HG02623 (cell line): ENCODE measurements around the gene TRO.

ENCODE experiments used
- ATAC-seq: cut with Tn5 transposase; IDR thresholded peaks from one replicate; pipeline ENCODE4 v1.9.1; 2021; ENCODE audit warnings: moderate library complexity; ENCODE audit not compliant: unreplicated experiment

Gene TRO

GRCh38 chrX:54950730-54951375, 30.2 kb downstream of the TRO start:
- ATAC-seq, result no peak

GRCh38 chrX:54961750-54962149, 41.1 kb downstream of the TRO start:
- no peak for ATAC-seq

GRCh38 chrX:54964766-54965497, 44.3 kb downstream of the TRO start:
- ATAC-seq, result no peak

DNA sequence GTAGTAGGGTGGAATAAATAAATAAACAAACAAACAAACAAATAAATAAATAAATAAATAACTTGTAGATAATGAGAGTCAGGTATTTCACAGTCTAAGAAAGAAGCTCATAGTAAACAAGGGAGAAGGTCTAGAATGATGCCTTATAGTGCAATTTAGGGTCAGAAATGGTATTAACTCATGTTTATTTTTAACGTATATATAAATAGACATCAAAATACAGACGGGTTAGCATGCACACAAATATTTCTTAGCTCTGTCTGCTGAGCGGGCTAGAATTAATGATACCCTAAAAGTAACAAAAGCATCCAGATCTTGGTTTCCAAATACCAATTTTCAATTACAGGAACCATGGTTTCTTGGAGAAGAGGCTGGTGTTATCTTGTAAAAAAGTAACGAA, 56.8 kb downstream of the TRO start:
- no peak for ATAC-seq

- ATAC-seq, result no peak
Observed at GRCh38 chrX:54978448-54978847, 57.8 kb downstream of the TRO start.

DNA sequence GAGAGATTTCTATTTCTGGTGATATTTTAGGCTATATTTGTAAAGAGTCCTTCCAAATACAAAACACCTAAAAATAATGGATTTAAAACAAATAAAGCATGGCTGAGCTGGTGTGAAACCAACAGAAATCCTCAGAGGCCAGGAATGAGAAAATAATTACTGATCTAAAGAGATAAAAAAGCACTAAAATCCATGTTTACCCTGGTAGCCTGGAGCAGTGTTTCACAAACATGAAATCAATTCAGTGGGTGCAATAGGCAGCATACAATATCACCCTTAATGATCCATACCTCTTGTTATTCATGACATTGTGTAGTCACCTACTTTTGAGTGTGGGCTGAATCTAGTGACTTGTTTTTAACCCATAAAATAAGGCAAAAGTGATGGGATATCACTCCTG, 58.8 kb downstream of the TRO start:
- ATAC-seq, result no peak

DNA sequence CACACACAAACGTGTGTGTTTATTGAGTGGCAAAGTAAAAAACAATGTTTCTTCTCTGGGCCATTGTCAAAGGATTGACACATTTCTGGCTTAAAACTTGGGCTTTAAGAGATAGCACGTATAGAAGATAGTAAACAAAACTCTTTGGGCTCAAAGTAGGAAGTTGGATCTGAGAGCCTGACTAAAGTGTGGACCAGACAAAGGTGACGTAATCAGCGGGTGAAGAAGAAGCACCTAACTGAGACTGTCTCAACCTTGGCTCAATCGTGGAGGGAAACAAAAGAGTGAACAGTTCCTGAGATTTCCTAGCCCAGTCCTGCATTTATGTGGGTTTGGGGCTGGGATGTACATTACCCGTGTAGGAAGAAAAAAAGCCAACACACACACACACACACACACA, 59.7 kb downstream of the TRO start:
- no peak for ATAC-seq
